ENCODE results near the gene MIPOL1. TPM values are rescaled to one million over a fixed set of nuclear protein-coding genes. Genes with fewer than 3 reads are reported as not detected.
"Not testable (repeated sequence)": the region's sequence is repeated elsewhere in the genome, so short reads cannot be mapped to it uniquely, and the experiment has no call there.

Gene MIPOL1
- total and polyA plus RNA-seq, 2 experiments from 2014 or later, result 16.6 to 24.8 TPM

GRCh38 chr14:37289688-37290087 lies 92.0 kb downstream of the MIPOL1 start (continued):
- TF ChIP-seq ZNF462 (CRISPR knock-in tag; IDR thresholded peaks at IDR 0.05), result no peak
- TF ChIP-seq ETS1 (IDR thresholded peaks at IDR 0.05), result no peak
- TF ChIP-seq EZH2 (IDR thresholded peaks at IDR 0.05; ENCODE audit: low read depth, unreplicated experiment), result no peak
- no peak for TF ChIP-seq CTCF (conservative IDR thresholded peaks at IDR 0.05; ENCODE audit: low read depth in 2 of 2)
- no peak for TF ChIP-seq ZNF114 (CRISPR knock-in tag; IDR thresholded peaks at IDR 0.05)
- TF ChIP-seq NANOG (IDR thresholded peaks at IDR 0.05; ENCODE audit: borderline replicate concordance), result no peak
- no peak for TF ChIP-seq STAT1 (IDR thresholded peaks at IDR 0.05; ENCODE audit: unreplicated experiment)
- TF ChIP-seq EZH2phosphoT487 (IDR thresholded peaks at IDR 0.05; ENCODE audit: unreplicated experiment), result no peak
- no peak for TF ChIP-seq CREB1 (CRISPR knock-in tag; IDR thresholded peaks at IDR 0.05; ENCODE audit: low read depth)

GRCh38 chr14:37295262-37295661 lies 97.5 kb downstream of the MIPOL1 start:
- H3K9me3 Mint-ChIP-seq, result peaks cover 67% of the 10 kb centered on the region
- peaks cover 12% of the 10 kb centered on the region for H3K36me3 ChIP-seq (ENCODE audit: insufficient read depth)
- H3F3A ChIP-seq (replicated peaks; ENCODE audit: low read depth); H3K4me3 ChIP-seq; H3K27me3 Mint-ChIP-seq (ENCODE audit: insufficient read depth, low read depth, poor library complexity); H3K4me1 ChIP-seq (ENCODE audit: insufficient read depth); DNase-seq (ENCODE audit: low spot score); H3K4me3 Mint-ChIP-seq; H3K4me2 ChIP-seq; H3K27ac Mint-ChIP-seq; H3K4me1 Mint-ChIP-seq; ATAC-seq; H2AFZ ChIP-seq; H3K9me2 ChIP-seq (ENCODE audit: insufficient read depth); H4K20me1 ChIP-seq (replicated peaks; ENCODE audit: insufficient read depth); H3K79me2 ChIP-seq (replicated peaks; ENCODE audit: insufficient read depth); H3K27ac ChIP-seq (ENCODE audit: low read depth); H3K27me3 ChIP-seq (ENCODE audit: insufficient read depth): not testable (repeated sequence)
- H3K36me3 Mint-ChIP-seq (ENCODE audit: low read depth), result peaks cover 67% of the 10 kb centered on the region

All from GM23338 (cell line).